Loucy (cell line): ENCODE measurements around the gene AHNAK2.

Experiments
- EZH2phosphoT487 ChIP-seq: fragments of 200-600 bp; IDR thresholded peaks from 2 replicates; pipeline ENCODE4 v1.6.1; 2018; ENCODE audit warnings: antibody characterized with exemption, mild to moderate bottlenecking, moderate library complexity, borderline replicate concordance
- TF ChIP-seq, protein P1 (sequence below): fragments of 200-600 bp; sonication (generic); conservative IDR thresholded peaks from 2 replicates; pipeline ENCODE4 v1.5.1; 2014; ENCODE audit warnings: mild to moderate bottlenecking, antibody characterized with exemption, low read length

DNA sequence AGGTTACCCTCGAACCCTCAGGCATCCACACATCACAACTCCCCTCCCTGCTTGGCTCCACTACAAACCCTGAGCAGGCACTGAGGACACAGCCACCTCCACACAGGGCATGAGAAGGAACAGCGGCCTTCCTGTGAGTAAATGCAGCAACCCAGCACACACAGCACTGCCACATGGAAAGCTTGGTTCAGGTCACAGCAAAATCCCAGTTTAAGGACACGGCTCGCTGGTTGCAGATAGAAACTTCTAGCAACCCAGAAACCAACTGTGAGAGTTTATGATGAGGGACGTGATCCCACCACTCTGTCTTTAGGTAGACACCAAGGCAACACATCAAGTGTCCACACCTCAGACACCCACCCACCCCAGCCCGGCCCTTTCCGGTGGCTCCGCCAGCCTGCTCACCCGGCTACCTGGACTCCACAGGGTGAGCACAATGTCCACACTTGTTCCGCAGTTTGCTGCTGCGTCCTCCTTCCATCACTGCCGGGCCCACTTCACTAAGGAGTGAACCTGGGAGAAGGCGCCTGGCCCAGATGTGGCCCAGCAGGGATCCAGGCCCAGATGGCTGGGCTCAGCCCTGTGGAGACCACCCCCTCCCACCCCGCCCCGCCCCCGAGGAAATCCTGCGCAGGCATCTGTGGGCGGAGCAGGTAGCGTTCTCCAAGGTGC is 29.6 kb upstream of the AHNAK2 start:
- TF ChIP-seq, protein P1, sequence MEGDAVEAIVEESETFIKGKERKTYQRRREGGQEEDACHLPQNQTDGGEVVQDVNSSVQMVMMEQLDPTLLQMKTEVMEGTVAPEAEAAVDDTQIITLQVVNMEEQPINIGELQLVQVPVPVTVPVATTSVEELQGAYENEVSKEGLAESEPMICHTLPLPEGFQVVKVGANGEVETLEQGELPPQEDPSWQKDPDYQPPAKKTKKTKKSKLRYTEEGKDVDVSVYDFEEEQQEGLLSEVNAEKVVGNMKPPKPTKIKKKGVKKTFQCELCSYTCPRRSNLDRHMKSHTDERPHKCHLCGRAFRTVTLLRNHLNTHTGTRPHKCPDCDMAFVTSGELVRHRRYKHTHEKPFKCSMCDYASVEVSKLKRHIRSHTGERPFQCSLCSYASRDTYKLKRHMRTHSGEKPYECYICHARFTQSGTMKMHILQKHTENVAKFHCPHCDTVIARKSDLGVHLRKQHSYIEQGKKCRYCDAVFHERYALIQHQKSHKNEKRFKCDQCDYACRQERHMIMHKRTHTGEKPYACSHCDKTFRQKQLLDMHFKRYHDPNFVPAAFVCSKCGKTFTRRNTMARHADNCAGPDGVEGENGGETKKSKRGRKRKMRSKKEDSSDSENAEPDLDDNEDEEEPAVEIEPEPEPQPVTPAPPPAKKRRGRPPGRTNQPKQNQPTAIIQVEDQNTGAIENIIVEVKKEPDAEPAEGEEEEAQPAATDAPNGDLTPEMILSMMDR: no peak
- TF ChIP-seq EZH2phosphoT487: no peak
